WTC11 (cell line): ENCODE data around the gene ZCCHC7. TPM values are rescaled to one million over a fixed set of nuclear protein-coding genes. Genes with fewer than 3 reads are reported as not detected.

Source experiments
- CREM ChIP-seq: sonication (generic); formaldehyde crosslinking; IDR thresholded peaks from 2 replicates; pipeline ENCODE4 v1.8.1; 2022; ENCODE audit warnings: mild to moderate bottlenecking, missing genetic modification reagents, moderate library complexity
- ETV6 ChIP-seq: sonication (generic); formaldehyde crosslinking; IDR thresholded peaks from 2 replicates; pipeline ENCODE4 v1.8.1; 2022; ENCODE audit warnings: mild to moderate bottlenecking, missing genetic modification reagents
- FOXJ3 ChIP-seq: sonication (generic); formaldehyde crosslinking; IDR thresholded peaks from 2 replicates; pipeline ENCODE4 v1.9.0; 2021; ENCODE audit warnings: missing genetic modification reagents, mild to moderate bottlenecking, borderline replicate concordance
- GABPB1 ChIP-seq: sonication (generic); formaldehyde crosslinking; IDR thresholded peaks from 2 replicates; pipeline ENCODE4 v1.8.1; 2023; ENCODE audit warnings: mild to moderate bottlenecking, missing genetic modification reagents
- MYBL2 ChIP-seq: sonication (generic); formaldehyde crosslinking; IDR thresholded peaks from 2 replicates; pipeline ENCODE4 v1.8.1; 2023; ENCODE audit warnings: mild to moderate bottlenecking, moderate library complexity, missing genetic modification reagents
- NFE2L1 ChIP-seq: sonication (generic); formaldehyde crosslinking; IDR thresholded peaks from 2 replicates; pipeline ENCODE4 v1.8.1; 2023; ENCODE audit warnings: missing genetic modification reagents
- NR2C2 ChIP-seq: sonication (generic); formaldehyde crosslinking; IDR thresholded peaks from 2 replicates; pipeline ENCODE4 v1.8.0; 2022; ENCODE audit warnings: mild to moderate bottlenecking, missing genetic modification reagents
- PREB ChIP-seq: sonication (generic); formaldehyde crosslinking; IDR thresholded peaks from 2 replicates; pipeline ENCODE4 v1.8.1; 2022; ENCODE audit warnings: mild to moderate bottlenecking, missing genetic modification reagents, moderate library complexity, borderline replicate concordance
- PRRX2 ChIP-seq: fragments of 250-450 bp; sonication (Bioruptor Pico); IDR thresholded peaks from 2 replicates; pipeline ENCODE4 v1.8.0; 2021; ENCODE audit warnings: mild to moderate bottlenecking
- RELA ChIP-seq: sonication (generic); formaldehyde crosslinking; IDR thresholded peaks from 2 replicates; pipeline ENCODE4 v1.8.1; 2022; ENCODE audit warnings: missing genetic modification reagents, mild to moderate bottlenecking, borderline replicate concordance
- SMAD3 ChIP-seq: sonication (generic); formaldehyde crosslinking; IDR thresholded peaks from 2 replicates; pipeline ENCODE4 v1.8.0; 2022; ENCODE audit warnings: missing genetic modification reagents, mild to moderate bottlenecking, borderline replicate concordance
- SOX15 ChIP-seq: fragments of 250-450 bp; sonication (Bioruptor Pico); IDR thresholded peaks from 2 replicates; pipeline ENCODE4 v1.9.0; 2021; ENCODE audit warnings: mild to moderate bottlenecking
- TCF7 ChIP-seq: sonication (generic); formaldehyde crosslinking; IDR thresholded peaks from 2 replicates; pipeline ENCODE4 v1.8.0; 2022; ENCODE audit warnings: mild to moderate bottlenecking, low read depth, missing genetic modification reagents, moderate library complexity
- USF2 ChIP-seq: sonication (generic); formaldehyde crosslinking; IDR thresholded peaks from 2 replicates; pipeline ENCODE4 v1.8.1; 2023; ENCODE audit warnings: mild to moderate bottlenecking, missing genetic modification reagents, moderate library complexity
- ZNF121 ChIP-seq: sonication (generic); formaldehyde crosslinking; IDR thresholded peaks from 2 replicates; pipeline ENCODE4 v1.8.0; 2023; ENCODE audit warnings: missing genetic modification reagents
- ZNF138 ChIP-seq: sonication (generic); formaldehyde crosslinking; conservative IDR thresholded peaks from 2 replicates; pipeline ENCODE4 v1.8.1; 2022; ENCODE audit warnings: mild to moderate bottlenecking, moderate library complexity, missing genetic modification reagents
- ZNF232 ChIP-seq: sonication (generic); formaldehyde crosslinking; IDR thresholded peaks from 2 replicates; pipeline ENCODE4 v1.8.0; 2022; ENCODE audit warnings: mild to moderate bottlenecking, missing genetic modification reagents
- ZNF425 ChIP-seq: fragments of 250-450 bp; sonication (Bioruptor Pico); conservative IDR thresholded peaks from 2 replicates; pipeline ENCODE4 v1.9.0; 2021; ENCODE audit warnings: mild to moderate bottlenecking
- total RNA-seq: library from RNA; stranded (reverse); gene quantifications from 3 replicates; pipeline ENCODE4 v1.2.3, GENCODE V29; 2021
- TF ChIP-seq, protein P1 (sequence below): sonication (generic); formaldehyde crosslinking; IDR thresholded peaks from 2 replicates; pipeline ENCODE4 v1.8.1; 2022; ENCODE audit warnings: missing genetic modification reagents, borderline replicate concordance
- TF ChIP-seq, protein P2 (sequence below): fragments of 250-450 bp; sonication (Bioruptor Pico); IDR thresholded peaks from 2 replicates; pipeline ENCODE4 v1.9.0; 2021; ENCODE audit warnings: mild to moderate bottlenecking
- TF ChIP-seq, protein P3 (sequence below): sonication (generic); formaldehyde crosslinking; IDR thresholded peaks from 2 replicates; pipeline ENCODE4 v1.8.1; 2022; ENCODE audit warnings: low read depth, missing genetic modification reagents, borderline replicate concordance
- TF ChIP-seq, protein P4 (sequence below): sonication (generic); formaldehyde crosslinking; IDR thresholded peaks from 2 replicates; pipeline ENCODE4 v1.8.0; 2023; ENCODE audit warnings: missing genetic modification reagents, mild to moderate bottlenecking, borderline replicate concordance
- TF ChIP-seq, protein P5 (sequence below): sonication (generic); formaldehyde crosslinking; IDR thresholded peaks from 2 replicates; pipeline ENCODE4 v1.8.1; 2023; ENCODE audit warnings: mild to moderate bottlenecking, missing genetic modification reagents

ZCCHC7 gene
- total RNA-seq, 1 experiment from 2014 or later = 30.1 TPM

- TF ChIP-seq ZNF138 (CRISPR knock-in tag) = no peak; the same call in 1 of the 2 replicates
- TF ChIP-seq TCF7 (CRISPR knock-in tag) = peak; percentile 98
- TF ChIP-seq USF2 (CRISPR knock-in tag) = peak; percentile 88
- TF ChIP-seq ZNF232 (CRISPR knock-in tag) = peak; percentile 99
- no peak for TF ChIP-seq ZNF425 (CRISPR knock-in tag)
- peak; percentile 99 for TF ChIP-seq SMAD3
- TF ChIP-seq NFE2L1 (CRISPR knock-in tag) = peak; percentile 100
- TF ChIP-seq, protein P1, sequence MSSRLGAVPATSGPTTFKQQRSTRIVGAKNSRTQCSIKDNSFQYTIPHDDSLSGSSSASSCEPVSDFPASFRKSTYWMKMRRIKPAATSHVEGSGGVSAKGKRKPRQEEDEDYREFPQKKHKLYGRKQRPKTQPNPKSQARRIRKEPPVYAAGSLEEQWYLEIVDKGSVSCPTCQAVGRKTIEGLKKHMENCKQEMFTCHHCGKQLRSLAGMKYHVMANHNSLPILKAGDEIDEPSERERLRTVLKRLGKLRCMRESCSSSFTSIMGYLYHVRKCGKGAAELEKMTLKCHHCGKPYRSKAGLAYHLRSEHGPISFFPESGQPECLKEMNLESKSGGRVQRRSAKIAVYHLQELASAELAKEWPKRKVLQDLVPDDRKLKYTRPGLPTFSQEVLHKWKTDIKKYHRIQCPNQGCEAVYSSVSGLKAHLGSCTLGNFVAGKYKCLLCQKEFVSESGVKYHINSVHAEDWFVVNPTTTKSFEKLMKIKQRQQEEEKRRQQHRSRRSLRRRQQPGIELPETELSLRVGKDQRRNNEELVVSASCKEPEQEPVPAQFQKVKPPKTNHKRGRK = peak; percentile 86
- TF ChIP-seq ZNF121 = peak; percentile 87
- TF ChIP-seq FOXJ3 (CRISPR knock-in tag) = peak; percentile 98
- TF ChIP-seq GABPB1 = peak; percentile 66
- peak; percentile 98 for TF ChIP-seq RELA (CRISPR knock-in tag)
- TF ChIP-seq PRRX2 (CRISPR knock-in tag) = no peak
- peak; percentile 98 for TF ChIP-seq MYBL2 (CRISPR knock-in tag)
- TF ChIP-seq, protein P2, sequence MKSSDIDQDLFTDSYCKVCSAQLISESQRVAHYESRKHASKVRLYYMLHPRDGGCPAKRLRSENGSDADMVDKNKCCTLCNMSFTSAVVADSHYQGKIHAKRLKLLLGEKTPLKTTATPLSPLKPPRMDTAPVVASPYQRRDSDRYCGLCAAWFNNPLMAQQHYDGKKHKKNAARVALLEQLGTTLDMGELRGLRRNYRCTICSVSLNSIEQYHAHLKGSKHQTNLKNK (CRISPR knock-in tag) = no peak
- peak; percentile 99 for TF ChIP-seq ETV6 (CRISPR knock-in tag)
- TF ChIP-seq, protein P3, sequence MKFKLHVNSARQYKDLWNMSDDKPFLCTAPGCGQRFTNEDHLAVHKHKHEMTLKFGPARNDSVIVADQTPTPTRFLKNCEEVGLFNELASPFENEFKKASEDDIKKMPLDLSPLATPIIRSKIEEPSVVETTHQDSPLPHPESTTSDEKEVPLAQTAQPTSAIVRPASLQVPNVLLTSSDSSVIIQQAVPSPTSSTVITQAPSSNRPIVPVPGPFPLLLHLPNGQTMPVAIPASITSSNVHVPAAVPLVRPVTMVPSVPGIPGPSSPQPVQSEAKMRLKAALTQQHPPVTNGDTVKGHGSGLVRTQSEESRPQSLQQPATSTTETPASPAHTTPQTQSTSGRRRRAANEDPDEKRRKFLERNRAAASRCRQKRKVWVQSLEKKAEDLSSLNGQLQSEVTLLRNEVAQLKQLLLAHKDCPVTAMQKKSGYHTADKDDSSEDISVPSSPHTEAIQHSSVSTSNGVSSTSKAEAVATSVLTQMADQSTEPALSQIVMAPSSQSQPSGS (CRISPR knock-in tag) = peak; percentile 98
- peak; percentile 95; the same call in 1 of the 2 replicates for TF ChIP-seq PREB (CRISPR knock-in tag)
- no peak for TF ChIP-seq SOX15 (CRISPR knock-in tag)
- TF ChIP-seq, protein P4, sequence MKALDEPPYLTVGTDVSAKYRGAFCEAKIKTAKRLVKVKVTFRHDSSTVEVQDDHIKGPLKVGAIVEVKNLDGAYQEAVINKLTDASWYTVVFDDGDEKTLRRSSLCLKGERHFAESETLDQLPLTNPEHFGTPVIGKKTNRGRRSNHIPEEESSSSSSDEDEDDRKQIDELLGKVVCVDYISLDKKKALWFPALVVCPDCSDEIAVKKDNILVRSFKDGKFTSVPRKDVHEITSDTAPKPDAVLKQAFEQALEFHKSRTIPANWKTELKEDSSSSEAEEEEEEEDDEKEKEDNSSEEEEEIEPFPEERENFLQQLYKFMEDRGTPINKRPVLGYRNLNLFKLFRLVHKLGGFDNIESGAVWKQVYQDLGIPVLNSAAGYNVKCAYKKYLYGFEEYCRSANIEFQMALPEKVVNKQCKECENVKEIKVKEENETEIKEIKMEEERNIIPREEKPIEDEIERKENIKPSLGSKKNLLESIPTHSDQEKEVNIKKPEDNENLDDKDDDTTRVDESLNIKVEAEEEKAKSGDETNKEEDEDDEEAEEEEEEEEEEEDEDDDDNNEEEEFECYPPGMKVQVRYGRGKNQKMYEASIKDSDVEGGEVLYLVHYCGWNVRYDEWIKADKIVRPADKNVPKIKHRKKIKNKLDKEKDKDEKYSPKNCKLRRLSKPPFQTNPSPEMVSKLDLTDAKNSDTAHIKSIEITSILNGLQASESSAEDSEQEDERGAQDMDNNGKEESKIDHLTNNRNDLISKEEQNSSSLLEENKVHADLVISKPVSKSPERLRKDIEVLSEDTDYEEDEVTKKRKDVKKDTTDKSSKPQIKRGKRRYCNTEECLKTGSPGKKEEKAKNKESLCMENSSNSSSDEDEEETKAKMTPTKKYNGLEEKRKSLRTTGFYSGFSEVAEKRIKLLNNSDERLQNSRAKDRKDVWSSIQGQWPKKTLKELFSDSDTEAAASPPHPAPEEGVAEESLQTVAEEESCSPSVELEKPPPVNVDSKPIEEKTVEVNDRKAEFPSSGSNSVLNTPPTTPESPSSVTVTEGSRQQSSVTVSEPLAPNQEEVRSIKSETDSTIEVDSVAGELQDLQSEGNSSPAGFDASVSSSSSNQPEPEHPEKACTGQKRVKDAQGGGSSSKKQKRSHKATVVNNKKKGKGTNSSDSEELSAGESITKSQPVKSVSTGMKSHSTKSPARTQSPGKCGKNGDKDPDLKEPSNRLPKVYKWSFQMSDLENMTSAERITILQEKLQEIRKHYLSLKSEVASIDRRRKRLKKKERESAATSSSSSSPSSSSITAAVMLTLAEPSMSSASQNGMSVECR (CRISPR knock-in tag) = peak; percentile 100
- TF ChIP-seq, protein P5, sequence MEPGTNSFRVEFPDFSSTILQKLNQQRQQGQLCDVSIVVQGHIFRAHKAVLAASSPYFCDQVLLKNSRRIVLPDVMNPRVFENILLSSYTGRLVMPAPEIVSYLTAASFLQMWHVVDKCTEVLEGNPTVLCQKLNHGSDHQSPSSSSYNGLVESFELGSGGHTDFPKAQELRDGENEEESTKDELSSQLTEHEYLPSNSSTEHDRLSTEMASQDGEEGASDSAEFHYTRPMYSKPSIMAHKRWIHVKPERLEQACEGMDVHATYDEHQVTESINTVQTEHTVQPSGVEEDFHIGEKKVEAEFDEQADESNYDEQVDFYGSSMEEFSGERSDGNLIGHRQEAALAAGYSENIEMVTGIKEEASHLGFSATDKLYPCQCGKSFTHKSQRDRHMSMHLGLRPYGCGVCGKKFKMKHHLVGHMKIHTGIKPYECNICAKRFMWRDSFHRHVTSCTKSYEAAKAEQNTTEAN = peak; percentile 99
- TF ChIP-seq NR2C2 (CRISPR knock-in tag) = peak; percentile 92
- peak; percentile 91 for TF ChIP-seq CREM (CRISPR knock-in tag)
These were observed at the start of gene ZCCHC7 (continued) for GRCh38 chr9:37119907-37120842.
